ENCODE measurements around the gene TMEM179.
"Not testable (repeated sequence)": the region's sequence is repeated elsewhere in the genome, so short reads cannot be mapped to it uniquely, and the experiment has no call there.

TMEM179 gene

DNA sequence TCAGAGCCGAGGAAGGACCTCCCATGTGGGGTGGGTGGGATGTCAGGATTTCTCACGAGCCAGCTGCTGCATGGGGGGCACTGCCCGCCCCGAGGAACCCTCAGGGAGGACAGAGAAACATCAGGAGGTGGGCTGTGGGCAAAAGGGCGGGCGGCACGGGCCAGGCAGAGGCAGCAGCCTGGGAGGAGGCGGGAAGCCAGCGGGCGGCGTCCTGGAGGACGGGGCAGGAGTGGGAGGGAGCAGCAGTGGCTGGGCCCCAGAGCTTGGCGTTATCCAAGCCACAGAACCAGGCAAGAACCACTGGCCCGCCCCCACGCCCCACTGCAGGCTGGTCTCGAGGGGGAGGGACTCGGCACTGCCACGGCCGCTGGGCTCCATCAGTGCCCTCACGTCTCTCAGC lies 22.6 kb downstream of the TMEM179 start:
- H3K36me3 ChIP-seq (ENCODE audit: insufficient read depth, low read length): no peaks in the 10 kb centered on the region
- no peaks in the 10 kb centered on the region for H3K79me2 ChIP-seq (ENCODE audit: insufficient read depth, low read length)
- peaks cover 2% of the 10 kb centered on the region; the same call in 1 of the 2 replicates for H4K20me1 ChIP-seq (ENCODE audit: insufficient read depth, low read length)
- H3K4me3 ChIP-seq (ENCODE audit: low read depth in 1 of 2, low read length in 2 of 2): no peak overlapping the region
- DNase-seq: no peak
- ATAC-seq (ENCODE audit: insufficient read depth, low read depth): no peak
- no peak overlapping the region for H3K4me2 ChIP-seq (ENCODE audit: insufficient read depth, low read length)
- no peaks in the 10 kb centered on the region for H3K9me3 ChIP-seq (ENCODE audit: insufficient read depth, low read length, severe bottlenecking)
- TF ChIP-seq CTCF (IDR thresholded peaks at IDR 0.05; ENCODE audit: borderline replicate concordance, extremely low read depth, low read length, poor library complexity, severe bottlenecking): no peak
- no peak for TF ChIP-seq EZH2 (IDR thresholded peaks at IDR 0.05; ENCODE audit: borderline replicate concordance, low read depth, low read length, severe bottlenecking)
- no peak overlapping the region for H3K27ac ChIP-seq (ENCODE audit: low read length)
- H3K4me1 ChIP-seq (ENCODE audit: insufficient read depth, low read length): no peaks in the 10 kb centered on the region
- H3K27me3 ChIP-seq (ENCODE audit: insufficient read depth, low read length, poor library complexity): no peaks in the 10 kb centered on the region
- H3K9ac ChIP-seq (ENCODE audit: low read depth, low read length): no peak overlapping the region
- H2AFZ ChIP-seq (ENCODE audit: low read depth, low read length): no peak overlapping the region

- H3K27ac ChIP-seq (ENCODE audit: low read length): no peak overlapping the region
- ATAC-seq (ENCODE audit: insufficient read depth, low read depth): no peak
- no peaks in the 10 kb centered on the region for H3K4me1 ChIP-seq (ENCODE audit: insufficient read depth, low read length)
- H3K36me3 ChIP-seq (ENCODE audit: insufficient read depth, low read length): no peaks in the 10 kb centered on the region
- no peaks in the 10 kb centered on the region for H3K9me3 ChIP-seq (ENCODE audit: insufficient read depth, low read length, severe bottlenecking)
- H3K4me2 ChIP-seq (ENCODE audit: insufficient read depth, low read length): no peak overlapping the region
- no peak for TF ChIP-seq CTCF (IDR thresholded peaks at IDR 0.05; ENCODE audit: borderline replicate concordance, extremely low read depth, low read length, poor library complexity, severe bottlenecking)
- TF ChIP-seq EZH2 (IDR thresholded peaks at IDR 0.05; ENCODE audit: borderline replicate concordance, low read depth, low read length, severe bottlenecking): no peak
- H3K27me3 ChIP-seq (ENCODE audit: insufficient read depth, low read length, poor library complexity): no peaks in the 10 kb centered on the region
- peaks cover 2% of the 10 kb centered on the region; the same call in 1 of the 2 replicates for H4K20me1 ChIP-seq (ENCODE audit: insufficient read depth, low read length)
- DNase-seq: no peak
- no peaks in the 10 kb centered on the region for H3K79me2 ChIP-seq (ENCODE audit: insufficient read depth, low read length)
- no peak overlapping the region for H3K9ac ChIP-seq (ENCODE audit: low read depth, low read length)
- no peak overlapping the region for H2AFZ ChIP-seq (ENCODE audit: low read depth, low read length)
- H3K4me3 ChIP-seq (ENCODE audit: low read depth in 1 of 2, low read length in 2 of 2): no peak overlapping the region
Observed at GRCh38 chr14:104581521-104581920, 23.1 kb downstream of the TMEM179 start.

- Histone ChIP-seq H2AFZ (ENCODE audit: low read depth, low read length) (no peak overlapping the region), H3K9ac (ENCODE audit: low read depth, low read length) (no peak overlapping the region), H3K4me3 (ENCODE audit: low read depth in 1 of 2, low read length in 2 of 2) (no peak overlapping the region), H3K4me1 (ENCODE audit: insufficient read depth, low read length) (no peaks in the 10 kb centered on the region), H4K20me1 (ENCODE audit: insufficient read depth, low read length) (peaks cover 2% of the 10 kb centered on the region; the same call in 1 of the 2 replicates), H3K27me3 (ENCODE audit: insufficient read depth, low read length, poor library complexity) (no peaks in the 10 kb centered on the region), H3K4me2 (ENCODE audit: insufficient read depth, low read length) (no peak overlapping the region), H3K27ac (ENCODE audit: low read length) (no peak overlapping the region), H3K36me3 (ENCODE audit: insufficient read depth, low read length) (no peaks in the 10 kb centered on the region), H3K9me3 (ENCODE audit: insufficient read depth, low read length, severe bottlenecking) (no peaks in the 10 kb centered on the region), H3K79me2 (ENCODE audit: insufficient read depth, low read length) (no peaks in the 10 kb centered on the region)
- ATAC-seq (ENCODE audit: insufficient read depth, low read depth): no peak
- no peak for TF ChIP-seq EZH2 (IDR thresholded peaks at IDR 0.05; ENCODE audit: borderline replicate concordance, low read depth, low read length, severe bottlenecking)
- TF ChIP-seq CTCF (IDR thresholded peaks at IDR 0.05; ENCODE audit: borderline replicate concordance, extremely low read depth, low read length, poor library complexity, severe bottlenecking): no peak
- no peak for DNase-seq
Observed at GRCh38 chr14:104580961-104581360, 23.6 kb downstream of the TMEM179 start.

- H3K27me3 ChIP-seq (ENCODE audit: insufficient read depth, low read length, poor library complexity); H3K4me1 ChIP-seq (ENCODE audit: insufficient read depth, low read length); H3K27ac ChIP-seq (ENCODE audit: low read length); H3K36me3 ChIP-seq (ENCODE audit: insufficient read depth, low read length); H4K20me1 ChIP-seq (ENCODE audit: insufficient read depth, low read length); H3K9me3 ChIP-seq (ENCODE audit: insufficient read depth, low read length, severe bottlenecking); ATAC-seq (ENCODE audit: insufficient read depth, low read depth); H3K4me2 ChIP-seq (ENCODE audit: insufficient read depth, low read length); H3K79me2 ChIP-seq (ENCODE audit: insufficient read depth, low read length); H2AFZ ChIP-seq (ENCODE audit: low read depth, low read length); H3K9ac ChIP-seq (ENCODE audit: low read depth, low read length); H3K4me3 ChIP-seq (ENCODE audit: low read depth in 1 of 2, low read length in 2 of 2); DNase-seq: not testable (repeated sequence)
Observed at GRCh38 chr14:104579939-104580338, 24.6 kb downstream of the TMEM179 start.

Measured in DND-41 (cell line).